ENCODE results near the gene TRIO. TPM values are rescaled to one million over a fixed set of nuclear protein-coding genes. Genes with fewer than 3 reads are reported as not detected.

Gene TRIO
- total RNA-seq, 5 donors from 2014 or later (not counting 1 experiment from before 2014, with no cell fraction given) = 6.2 to 31.1 (median 11.8) TPM

GRCh38 chr5:14445013-14445412 lies 301.9 kb downstream of the TRIO start:
- 70% methylated on average over 2 of the region's 4 CpGs for WGBS (ENCODE audit: insufficient coverage)
- peaks cover 0 to 2% of the 10 kb centered on the region in 2 experiments for H3K27me3 ChIP-seq (replicated peaks in 1 of 2; ENCODE audit: control insufficient read depth in 2 of 2, extremely low read depth in 1 of 2, insufficient read depth in 2 of 2, low read length in 1 of 2)
- H3K9me3 ChIP-seq = no peaks in the 10 kb centered on the region
- H3K27ac Mint-ChIP-seq = no peak overlapping the region
- ChIA-PET POLR2A (no interaction called here), CTCF (no interaction called here)
- H3K9me3 Mint-ChIP-seq = no peaks in the 10 kb centered on the region
- H3K27ac ChIP-seq (ENCODE audit: low read length) = no peak overlapping the region
- no peaks in the 10 kb centered on the region for H3K27me3 Mint-ChIP-seq
- no peak for ATAC-seq (replicated peaks in 1 of 4)
- H3K4me1 Mint-ChIP-seq = peaks cover 0 to 7% (median 5%) of the 10 kb centered on the region in 3 donors
- no peaks in the 10 kb centered on the region for H3K4me1 ChIP-seq (ENCODE audit: control insufficient read depth in 1 of 2, extremely low read depth in 1 of 2, insufficient read depth in 2 of 2, low read length in 2 of 2)
- H3K4me3 ChIP-seq (ENCODE audit: control insufficient read depth in 1 of 2, extremely low read depth in 1 of 2, low read length in 1 of 2) = no peak overlapping the region
- peaks cover 0 to 3% of the 10 kb centered on the region in 2 donors for H3K36me3 ChIP-seq (ENCODE audit: control insufficient read depth in 2 of 2, extremely low read depth in 1 of 2, insufficient read depth in 1 of 2, low read length in 1 of 2)
- no peak for DNase-seq
- no peaks in the 10 kb centered on the region for H3K36me3 Mint-ChIP-seq
- no peak overlapping the region for H3K4me3 Mint-ChIP-seq

DNA sequence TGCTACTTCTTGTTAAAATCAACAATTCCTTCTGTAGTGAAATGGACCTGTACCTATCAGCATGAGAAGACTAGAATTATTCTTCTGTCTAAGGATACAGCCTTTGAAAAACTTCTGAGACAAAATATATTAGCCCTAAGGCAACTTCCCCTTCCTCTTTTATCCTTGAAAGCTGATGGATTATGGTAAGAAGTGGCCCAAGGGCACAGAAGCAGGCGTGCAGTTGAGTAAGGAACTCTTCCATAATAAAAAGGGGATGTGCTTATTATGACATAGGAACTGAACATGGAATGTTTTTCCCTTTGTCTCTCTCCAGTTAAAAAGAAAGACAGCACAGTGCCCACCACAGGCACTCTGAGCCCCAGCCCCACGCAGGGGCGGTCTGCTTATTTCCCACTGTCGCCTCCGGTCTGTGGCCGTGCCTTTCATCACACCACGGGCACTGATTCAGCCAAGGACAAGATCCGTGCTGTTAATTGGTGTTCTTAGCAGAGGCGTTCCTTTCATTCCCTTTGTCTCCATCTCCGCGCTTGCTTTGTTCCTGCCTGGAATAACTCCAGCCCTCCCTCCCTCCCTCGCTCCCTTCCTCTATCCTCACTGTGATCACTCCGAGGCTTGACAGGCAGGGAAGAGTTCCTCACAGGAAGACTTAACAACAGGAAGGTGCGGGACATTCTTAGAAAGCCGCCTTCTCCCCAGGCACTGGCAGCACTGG lies 302.6 kb downstream of the TRIO start:
- no peak overlapping the region for H3K4me3 Mint-ChIP-seq
- peaks cover 0 to 9% (median 8%) of the 10 kb centered on the region in 3 donors for H3K4me1 Mint-ChIP-seq
- Histone ChIP-seq H3K9me3 (no peaks in the 10 kb centered on the region), H3K4me3 (ENCODE audit: control insufficient read depth in 1 of 2, extremely low read depth in 1 of 2, low read length in 1 of 2) (no peak overlapping the region), H3K27ac (ENCODE audit: low read length) (no peak overlapping the region), H3K4me1 (ENCODE audit: control insufficient read depth in 1 of 2, extremely low read depth in 1 of 2, insufficient read depth in 2 of 2, low read length in 2 of 2) (no peaks in the 10 kb centered on the region), H3K27me3 (replicated peaks in 1 of 2; ENCODE audit: control insufficient read depth in 2 of 2, extremely low read depth in 1 of 2, insufficient read depth in 2 of 2, low read length in 1 of 2) (peaks cover 0 to 2% of the 10 kb centered on the region in 2 experiments), H3K36me3 (ENCODE audit: control insufficient read depth in 2 of 2, extremely low read depth in 1 of 2, insufficient read depth in 1 of 2, low read length in 1 of 2) (peaks cover 0 to 3% of the 10 kb centered on the region in 2 donors)
- WGBS (ENCODE audit: insufficient coverage) = 94% methylated on average over 11 of the region's 15 CpGs
- no peak overlapping the region for H3K27ac Mint-ChIP-seq
- H3K9me3 Mint-ChIP-seq = no peaks in the 10 kb centered on the region
- POLR2A ChIA-PET = no interaction called here
- CTCF ChIA-PET = no interaction called here
- DNase-seq (no peak), ATAC-seq (replicated peaks in 1 of 4) (no peak)
- no peaks in the 10 kb centered on the region for H3K27me3 Mint-ChIP-seq
- no peaks in the 10 kb centered on the region for H3K36me3 Mint-ChIP-seq

DNA sequence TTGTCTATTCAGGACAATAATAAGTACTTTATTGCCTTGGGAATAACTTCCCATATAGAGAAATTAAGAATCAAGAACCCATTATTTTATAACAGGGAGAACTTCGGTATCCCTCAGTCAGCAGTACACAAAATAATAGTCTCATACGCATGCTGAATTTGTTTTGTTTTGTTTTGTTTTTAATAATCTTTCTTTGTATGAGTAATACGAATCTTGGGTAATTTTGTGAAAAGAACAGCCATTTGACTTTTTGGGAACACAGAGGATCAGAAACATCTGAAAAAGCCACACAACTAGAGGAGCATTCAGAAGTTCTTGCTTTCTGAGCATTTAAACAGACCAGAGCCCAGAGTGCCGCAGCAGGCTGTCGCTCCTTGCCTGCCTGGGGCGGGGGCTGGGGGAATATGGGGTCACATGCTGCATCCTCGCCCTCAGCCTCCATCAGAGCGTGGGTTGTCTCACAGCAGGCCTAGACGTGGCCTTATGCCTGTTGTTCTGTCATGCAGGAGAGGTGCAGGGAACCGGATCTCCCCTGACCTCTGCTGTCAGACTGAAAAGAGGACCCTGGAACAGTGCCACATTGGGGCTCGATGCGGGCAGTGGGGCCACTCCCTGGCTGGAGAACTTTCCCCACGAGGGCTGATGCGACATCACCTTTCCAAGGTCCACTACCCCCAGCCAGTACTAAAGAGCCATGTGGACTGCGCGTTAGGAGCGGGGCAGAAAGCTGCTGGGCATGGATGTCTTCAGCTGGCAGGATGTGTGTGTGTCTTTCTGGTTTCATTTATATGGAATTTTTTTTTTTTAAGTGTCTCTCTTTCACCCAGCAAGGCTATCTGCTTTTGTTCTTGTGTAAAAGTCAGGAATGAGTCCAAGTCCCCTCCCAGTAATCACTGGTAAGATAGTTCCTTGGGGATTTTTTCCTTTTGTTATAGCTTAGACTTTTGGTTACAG lies 305.1 kb downstream of the TRIO start:
- Mint-ChIP-seq H3K4me1 (peaks cover 0 to 9% (median 8%) of the 10 kb centered on the region in 3 donors), H3K36me3 (no peaks in the 10 kb centered on the region), H3K4me3 (no peak overlapping the region), H3K27ac (no peak overlapping the region), H3K27me3 (no peaks in the 10 kb centered on the region), H3K9me3 (no peaks in the 10 kb centered on the region)
- ChIA-PET POLR2A (interaction anchor here in 1 of 2 donors (0.9 kb wide), 1 partner anchor 106 kb away, joined by 3 read pairs; no protein-coding TSS in a partner anchor), CTCF (interaction anchor here in 1 of 2 donors (0.7 kb wide), 1 partner anchor 132 kb away, joined by 3 read pairs; no protein-coding TSS in a partner anchor)
- DNase-seq = no peak
- peaks cover 0 to 6% of the 10 kb centered on the region in 2 donors for H3K36me3 ChIP-seq (ENCODE audit: control insufficient read depth in 2 of 2, extremely low read depth in 1 of 2, insufficient read depth in 1 of 2, low read length in 1 of 2)
- no peak overlapping the region for H3K4me3 ChIP-seq (ENCODE audit: control insufficient read depth in 1 of 2, extremely low read depth in 1 of 2, low read length in 1 of 2)
- H3K27ac ChIP-seq (ENCODE audit: low read length) = no peak overlapping the region
- no peaks in the 10 kb centered on the region for H3K9me3 ChIP-seq
- WGBS (ENCODE audit: insufficient coverage) = 64% methylated on average over 7 of the region's 17 CpGs
- H3K27me3 ChIP-seq (replicated peaks in 1 of 2; ENCODE audit: control insufficient read depth in 2 of 2, extremely low read depth in 1 of 2, insufficient read depth in 2 of 2, low read length in 1 of 2) = peaks cover 0 to 2% of the 10 kb centered on the region in 2 experiments
- ATAC-seq (replicated peaks in 1 of 4) = no peak
- peaks cover 0 to 2% of the 10 kb centered on the region in 2 experiments for H3K4me1 ChIP-seq (ENCODE audit: control insufficient read depth in 1 of 2, extremely low read depth in 1 of 2, insufficient read depth in 2 of 2, low read length in 2 of 2)

- ChIA-PET POLR2A (interaction anchor here in 1 of 2 donors (0.9 kb wide), 1 partner anchor 105 kb away, joined by 3 read pairs; no protein-coding TSS in a partner anchor), CTCF (interaction anchor here in 1 of 2 donors (0.7 kb wide), 1 partner anchor 133 kb away, joined by 3 read pairs; no protein-coding TSS in a partner anchor)
- peaks cover 0 to 2% of the 10 kb centered on the region in 2 experiments for H3K4me1 ChIP-seq (ENCODE audit: control insufficient read depth in 1 of 2, extremely low read depth in 1 of 2, insufficient read depth in 2 of 2, low read length in 2 of 2)
- ATAC-seq (replicated peaks in 1 of 4) = no peak
- H3K4me3 ChIP-seq (ENCODE audit: control insufficient read depth in 1 of 2, extremely low read depth in 1 of 2, low read length in 1 of 2) = no peak overlapping the region
- H3K27ac ChIP-seq (ENCODE audit: low read length) = no peak overlapping the region
- DNase-seq = no peak
- Mint-ChIP-seq H3K27ac (no peak overlapping the region), H3K4me3 (no peak overlapping the region), H3K9me3 (no peaks in the 10 kb centered on the region), H3K4me1 (peaks cover 0 to 9% (median 8%) of the 10 kb centered on the region in 3 donors), H3K27me3 (no peaks in the 10 kb centered on the region), H3K36me3 (no peaks in the 10 kb centered on the region)
- peaks cover 0 to 2% of the 10 kb centered on the region in 2 experiments for H3K27me3 ChIP-seq (replicated peaks in 1 of 2; ENCODE audit: control insufficient read depth in 2 of 2, extremely low read depth in 1 of 2, insufficient read depth in 2 of 2, low read length in 1 of 2)
- H3K9me3 ChIP-seq = no peaks in the 10 kb centered on the region
- H3K36me3 ChIP-seq (ENCODE audit: control insufficient read depth in 2 of 2, extremely low read depth in 1 of 2, insufficient read depth in 1 of 2, low read length in 1 of 2) = peaks cover 0 to 6% of the 10 kb centered on the region in 2 donors
- WGBS (ENCODE audit: insufficient coverage) = 96% methylated on average over 5 of the region's 16 CpGs
These were observed 306.0 kb downstream of the TRIO start for GRCh38 chr5:14449052-14449661.

DNA sequence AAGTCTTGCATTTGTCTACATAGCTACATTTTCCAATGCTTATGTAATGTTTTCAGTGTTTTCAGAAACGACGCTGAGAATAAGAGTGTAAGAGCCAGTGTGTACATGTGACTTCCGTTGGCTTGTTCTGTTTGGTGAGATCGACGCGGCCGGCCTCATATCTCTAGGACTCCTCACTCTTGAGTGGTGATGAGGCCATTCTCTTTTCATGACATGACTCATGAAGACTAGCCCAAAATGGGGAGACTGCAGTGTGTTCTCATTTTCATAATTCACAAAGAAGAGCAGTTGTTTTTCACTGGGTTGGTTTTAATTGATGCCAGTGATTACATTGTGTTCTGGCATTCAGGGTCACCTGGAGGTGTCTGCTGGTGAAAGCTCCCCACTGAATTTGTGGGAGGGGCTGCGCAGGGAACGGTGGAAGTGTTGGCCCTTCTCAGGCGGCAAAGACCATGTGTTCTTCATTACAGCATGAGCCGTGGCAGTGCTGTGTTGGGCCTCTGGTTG lies 306.9 kb downstream of the TRIO start:
- DNase-seq = peak in 1 of 35 experiments; percentile 7
- H3K27ac ChIP-seq (ENCODE audit: low read length) = no peak overlapping the region
- peak in 1 of 4 experiments; percentile 36 for ATAC-seq (replicated peaks in 1 of 4)
- ChIA-PET POLR2A (no interaction called here), CTCF (no interaction called here)
- Mint-ChIP-seq H3K4me3 (no peak overlapping the region), H3K36me3 (no peaks in the 10 kb centered on the region), H3K27ac (no peak overlapping the region), H3K9me3 (peaks cover 0 to 3% (median 2%) of the 10 kb centered on the region in 3 donors), H3K27me3 (no peaks in the 10 kb centered on the region), H3K4me1 (peaks cover 0 to 9% (median 8%) of the 10 kb centered on the region in 3 donors)
- WGBS (ENCODE audit: insufficient coverage) = 80% methylated on average over 4 of the region's 11 CpGs
- H3K9me3 ChIP-seq = no peaks in the 10 kb centered on the region
- peaks cover 0 to 2% of the 10 kb centered on the region in 2 experiments for H3K27me3 ChIP-seq (replicated peaks in 1 of 2; ENCODE audit: control insufficient read depth in 2 of 2, extremely low read depth in 1 of 2, insufficient read depth in 2 of 2, low read length in 1 of 2)
- H3K36me3 ChIP-seq (ENCODE audit: control insufficient read depth in 2 of 2, extremely low read depth in 1 of 2, insufficient read depth in 1 of 2, low read length in 1 of 2) = peaks cover 0 to 6% of the 10 kb centered on the region in 2 donors
- H3K4me3 ChIP-seq (ENCODE audit: control insufficient read depth in 1 of 2, extremely low read depth in 1 of 2, low read length in 1 of 2) = no peak overlapping the region
- peaks cover 0 to 2% of the 10 kb centered on the region in 2 experiments for H3K4me1 ChIP-seq (ENCODE audit: control insufficient read depth in 1 of 2, extremely low read depth in 1 of 2, insufficient read depth in 2 of 2, low read length in 2 of 2)

GRCh38 chr5:14450742-14451141 lies 307.6 kb downstream of the TRIO start:
- Mint-ChIP-seq H3K4me3 (no peak overlapping the region), H3K9me3 (peaks cover 0 to 4% (median 3%) of the 10 kb centered on the region in 3 donors), H3K4me1 (peaks cover 0 to 9% (median 8%) of the 10 kb centered on the region in 3 donors), H3K36me3 (no peaks in the 10 kb centered on the region), H3K27me3 (no peaks in the 10 kb centered on the region), H3K27ac (no peak overlapping the region)
- no peak overlapping the region for H3K27ac ChIP-seq (ENCODE audit: low read length)
- DNase-seq = no peak
- peaks cover 0 to 2% of the 10 kb centered on the region in 2 experiments for H3K4me1 ChIP-seq (ENCODE audit: control insufficient read depth in 1 of 2, extremely low read depth in 1 of 2, insufficient read depth in 2 of 2, low read length in 2 of 2)
- CTCF ChIA-PET = no interaction called here
- ATAC-seq (replicated peaks in 1 of 4) = no peak
- H3K27me3 ChIP-seq (replicated peaks in 1 of 2; ENCODE audit: control insufficient read depth in 2 of 2, extremely low read depth in 1 of 2, insufficient read depth in 2 of 2, low read length in 1 of 2) = peaks cover 0 to 1% of the 10 kb centered on the region in 2 experiments
- WGBS (ENCODE audit: insufficient coverage) = no CpG with 5 or more reads among the region's 2 CpGs
- POLR2A ChIA-PET = no interaction called here
- peaks cover 0 to 6% of the 10 kb centered on the region in 2 donors for H3K36me3 ChIP-seq (ENCODE audit: control insufficient read depth in 2 of 2, extremely low read depth in 1 of 2, insufficient read depth in 1 of 2, low read length in 1 of 2)
- no peak overlapping the region for H3K4me3 ChIP-seq (ENCODE audit: control insufficient read depth in 1 of 2, extremely low read depth in 1 of 2, low read length in 1 of 2)
- no peaks in the 10 kb centered on the region for H3K9me3 ChIP-seq

Data from T-cell (primary cell).